ENCODE data around the gene ZFAND5.
A peak's percentile ranks its signal among the peaks of the same experiment; 100 is the strongest.

ZFAND5 gene

GRCh38 chr9:72306761-72307160 lies 58.2 kb downstream of the ZFAND5 start:
- Mint-ChIP-seq H3K27me3 (ENCODE audit: low read depth, poor library complexity) (no peaks in the 10 kb centered on the region), H3K27ac (no peak overlapping the region), H3K36me3 (ENCODE audit: low read depth) (no peaks in the 10 kb centered on the region), H3K4me1 (peaks cover 12% of the 10 kb centered on the region), H3K9me3 (no peaks in the 10 kb centered on the region), H3K4me3 (no peak overlapping the region)
- no peak for DNase-seq
- TF ChIP-seq CTCF (IDR thresholded peaks at IDR 0.05) = no peak

- no peak for DNase-seq
- Mint-ChIP-seq H3K4me1 (peaks cover 12% of the 10 kb centered on the region), H3K9me3 (no peaks in the 10 kb centered on the region), H3K27me3 (ENCODE audit: low read depth, poor library complexity) (no peaks in the 10 kb centered on the region), H3K4me3 (no peak overlapping the region), H3K27ac (no peak overlapping the region), H3K36me3 (ENCODE audit: low read depth) (no peaks in the 10 kb centered on the region)
- TF ChIP-seq CTCF (IDR thresholded peaks at IDR 0.05) = no peak
Measured at GRCh38 chr9:72305707-72306106, 59.3 kb downstream of the ZFAND5 start.

GRCh38 chr9:72305102-72305546 lies 59.9 kb downstream of the ZFAND5 start:
- peak; percentile 22 for DNase-seq

GRCh38 chr9:72304538-72304937 lies 60.5 kb downstream of the ZFAND5 start:
- no peaks in the 10 kb centered on the region for H3K36me3 Mint-ChIP-seq (ENCODE audit: low read depth)
- no peaks in the 10 kb centered on the region for H3K27me3 Mint-ChIP-seq (ENCODE audit: low read depth, poor library complexity)
- H3K9me3 Mint-ChIP-seq = no peaks in the 10 kb centered on the region
- no peak for TF ChIP-seq CTCF (IDR thresholded peaks at IDR 0.05)
- H3K4me3 Mint-ChIP-seq = no peak overlapping the region
- H3K27ac Mint-ChIP-seq = peak overlapping the region; percentile 4
- H3K4me1 Mint-ChIP-seq = peaks cover 12% of the 10 kb centered on the region
- no peak for DNase-seq

More at GRCh38 chr9:72305102-72305546, 59.9 kb downstream of the ZFAND5 start:
- TF ChIP-seq CTCF (IDR thresholded peaks at IDR 0.05) = no peak
- Mint-ChIP-seq H3K27me3 (ENCODE audit: low read depth, poor library complexity) (no peaks in the 10 kb centered on the region), H3K9me3 (no peaks in the 10 kb centered on the region), H3K4me3 (no peak overlapping the region), H3K27ac (peak overlapping the region; percentile 27), H3K4me1 (peaks cover 12% of the 10 kb centered on the region), H3K36me3 (ENCODE audit: low read depth) (no peaks in the 10 kb centered on the region)

All from nephron progenitor cell (in vitro differentiated cells).